Left lung (tissue), 10 donors: Measurements from ENCODE around the gene ABCG1. TPM values are rescaled to one million over a fixed set of nuclear protein-coding genes. Genes with fewer than 3 reads are reported as not detected.

Experiments
- ATAC-seq: fragments of 200-7000 bp; cut with Tn5 transposase; one replicate; pipeline ENCODE4 v1.9.1; 2020; ENCODE audit warnings: moderate library complexity
- DNase-seq, 4 donors: peaks; one replicate each; pipeline ENCODE4 v3.0.0-alpha.2; 2013 to 2020
- H3K27ac ChIP-seq, 2 donors: fragments of 200-600 bp; sonication (generic) in 1 of 2; one replicate each; pipeline versions ENCODE4 v1.5.0 to v1.8.0; 2020 to 2021
- H3K27me3 ChIP-seq, 2 donors: fragments of 200-600 bp; sonication (generic) in 1 of 2; one replicate each; pipeline versions ENCODE4 v1.5.0 to v1.8.0; 2020 to 2021
- H3K36me3 ChIP-seq, 2 donors: fragments of 200-600 bp; sonication (generic) in 1 of 2; one replicate each; pipeline versions ENCODE4 v1.5.0 to v1.8.0; 2020 to 2021
- H3K4me1 ChIP-seq, 2 donors: fragments of 200-600 bp; one replicate each; pipeline ENCODE4 v1.8.0; 2021
- H3K4me3 ChIP-seq, 2 donors: fragments of 200-600 bp; sonication (generic) in 1 of 2; one replicate each; pipeline versions ENCODE4 v1.5.0 to v1.8.0; 2020 to 2021; ENCODE audit warnings: mild to moderate bottlenecking in 1 of 2
- H3K9me3 ChIP-seq, 2 donors: fragments of 200-600 bp; sonication (generic) in 1 of 2; one replicate each; pipeline versions ENCODE4 v1.5.0 to v1.8.0; 2020 to 2021
- intact Hi-C, 2 donors: fragments of 100-400 bp; cut with DNase I; formaldehyde crosslinking; loops; one replicate each; pipeline versions ENCODE4 v1.11.2 to v1.14.2; 2022
- polyA plus RNA-seq, 6 donors: library from polyadenylated mRNA; unstranded; fragments of 120-200 nt; gene quantifications; one replicate each; pipeline ENCODE4 v1.2.1, GENCODE V29; 2013; ENCODE audit not compliant: insufficient read length in 6 of 6
- total RNA-seq, 2 donors: library from RNA; stranded (reverse); fragmentation: NEBNext Ultra II Directional; extraction: Animal tissue kit (Norgen Biotek cat#: 25700); gene quantifications; one replicate each; pipeline ENCODE4 v1.2.1, GENCODE V29; 2021
- TF ChIP-seq, protein P1 (sequence below), 2 donors: fragments of 200-600 bp; sonication (generic) in 1 of 2; IDR thresholded peaks; one replicate each; pipeline versions ENCODE4 v1.5.0 to v1.8.0; 2021; ENCODE audit warnings: antibody characterized with exemption in 2 of 2
- donor health status: DM: no; HTN: yes; CAD: no.
- donor health status: DM: no; HTN: no; CAD: no.

ABCG1 gene
- total and polyA plus RNA-seq, 8 donors, result 6.8 to 53.8 (median 10.5) TPM

- H3K27ac ChIP-seq, result no peak overlapping the region
- intact Hi-C loops, result loop anchor here in 1 of 2 donors (10.0 kb wide), 1 partner anchor 102 kb away; no protein-coding TSS in a partner anchor
- no peak for ATAC-seq
Measured at GRCh38 chr21:42332557-42333317, 113.8 kb downstream of the ABCG1 start.

GRCh38 chr21:42336054-42336453 lies 117.1 kb downstream of the ABCG1 start:
- H3K9me3 ChIP-seq, result peaks cover 0 to 10% of the 10 kb centered on the region in 2 donors
- ATAC-seq, result no peak
- TF ChIP-seq, protein P1, sequence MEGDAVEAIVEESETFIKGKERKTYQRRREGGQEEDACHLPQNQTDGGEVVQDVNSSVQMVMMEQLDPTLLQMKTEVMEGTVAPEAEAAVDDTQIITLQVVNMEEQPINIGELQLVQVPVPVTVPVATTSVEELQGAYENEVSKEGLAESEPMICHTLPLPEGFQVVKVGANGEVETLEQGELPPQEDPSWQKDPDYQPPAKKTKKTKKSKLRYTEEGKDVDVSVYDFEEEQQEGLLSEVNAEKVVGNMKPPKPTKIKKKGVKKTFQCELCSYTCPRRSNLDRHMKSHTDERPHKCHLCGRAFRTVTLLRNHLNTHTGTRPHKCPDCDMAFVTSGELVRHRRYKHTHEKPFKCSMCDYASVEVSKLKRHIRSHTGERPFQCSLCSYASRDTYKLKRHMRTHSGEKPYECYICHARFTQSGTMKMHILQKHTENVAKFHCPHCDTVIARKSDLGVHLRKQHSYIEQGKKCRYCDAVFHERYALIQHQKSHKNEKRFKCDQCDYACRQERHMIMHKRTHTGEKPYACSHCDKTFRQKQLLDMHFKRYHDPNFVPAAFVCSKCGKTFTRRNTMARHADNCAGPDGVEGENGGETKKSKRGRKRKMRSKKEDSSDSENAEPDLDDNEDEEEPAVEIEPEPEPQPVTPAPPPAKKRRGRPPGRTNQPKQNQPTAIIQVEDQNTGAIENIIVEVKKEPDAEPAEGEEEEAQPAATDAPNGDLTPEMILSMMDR (IDR thresholded peaks at IDR 0.05), result no peak
- peaks cover 0 to 9% of the 10 kb centered on the region in 2 donors for H3K4me1 ChIP-seq
- H3K36me3 ChIP-seq, result no peaks in the 10 kb centered on the region
- H3K4me3 ChIP-seq, result no peak overlapping the region
- intact Hi-C loops, result loop anchor here in 1 of 2 donors (10.0 kb wide), 1 partner anchor 99 kb away; no protein-coding TSS in a partner anchor
- no peaks in the 10 kb centered on the region for H3K27me3 ChIP-seq
- no peak overlapping the region for H3K27ac ChIP-seq
- peak in 1 of 4 donors; percentile 19 for DNase-seq

More at GRCh38 chr21:42332557-42333317, 113.8 kb downstream of the ABCG1 start:
- peaks cover 0 to 10% of the 10 kb centered on the region in 2 donors for H3K9me3 ChIP-seq
- H3K4me1 ChIP-seq, result no peaks in the 10 kb centered on the region
- no peak for DNase-seq
- H3K4me3 ChIP-seq, result no peak overlapping the region
- no peaks in the 10 kb centered on the region for H3K27me3 ChIP-seq
- TF ChIP-seq, protein P1 (IDR thresholded peaks at IDR 0.05), result no peak
- H3K36me3 ChIP-seq, result no peaks in the 10 kb centered on the region

DNA sequence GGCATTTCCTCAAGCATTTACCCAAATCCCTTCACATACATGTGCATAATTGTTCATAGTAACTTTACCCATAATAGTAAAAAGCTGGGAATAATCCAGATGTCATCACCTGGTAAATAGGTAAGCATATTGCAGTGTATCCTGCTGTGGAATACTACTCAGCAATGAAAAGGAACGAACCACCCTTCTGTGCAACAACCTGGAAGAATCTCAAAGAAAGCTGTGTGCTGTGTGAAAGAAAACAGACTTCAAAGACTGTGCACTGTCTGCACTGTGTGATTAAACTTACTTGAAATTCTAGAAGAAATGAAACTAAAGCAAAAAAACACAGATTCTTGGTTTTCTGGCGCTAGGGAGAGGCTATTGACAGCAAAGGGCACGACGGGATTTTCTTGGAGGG lies 118.3 kb downstream of the ABCG1 start:
- Histone ChIP-seq H3K4me1 (peaks cover 0 to 9% of the 10 kb centered on the region in 2 donors), H3K27me3 (no peaks in the 10 kb centered on the region), H3K36me3 (no peaks in the 10 kb centered on the region), H3K4me3 (no peak overlapping the region), H3K9me3 (peaks cover 0 to 2% of the 10 kb centered on the region in 2 donors), H3K27ac (no peak overlapping the region)
- TF ChIP-seq, protein P1 (IDR thresholded peaks at IDR 0.05), result no peak
- ATAC-seq, result no peak
- DNase-seq, result no peak
- intact Hi-C loops, result loop anchor here in 1 of 2 donors (10.0 kb wide), 1 partner anchor 98 kb away; no protein-coding TSS in a partner anchor

DNA sequence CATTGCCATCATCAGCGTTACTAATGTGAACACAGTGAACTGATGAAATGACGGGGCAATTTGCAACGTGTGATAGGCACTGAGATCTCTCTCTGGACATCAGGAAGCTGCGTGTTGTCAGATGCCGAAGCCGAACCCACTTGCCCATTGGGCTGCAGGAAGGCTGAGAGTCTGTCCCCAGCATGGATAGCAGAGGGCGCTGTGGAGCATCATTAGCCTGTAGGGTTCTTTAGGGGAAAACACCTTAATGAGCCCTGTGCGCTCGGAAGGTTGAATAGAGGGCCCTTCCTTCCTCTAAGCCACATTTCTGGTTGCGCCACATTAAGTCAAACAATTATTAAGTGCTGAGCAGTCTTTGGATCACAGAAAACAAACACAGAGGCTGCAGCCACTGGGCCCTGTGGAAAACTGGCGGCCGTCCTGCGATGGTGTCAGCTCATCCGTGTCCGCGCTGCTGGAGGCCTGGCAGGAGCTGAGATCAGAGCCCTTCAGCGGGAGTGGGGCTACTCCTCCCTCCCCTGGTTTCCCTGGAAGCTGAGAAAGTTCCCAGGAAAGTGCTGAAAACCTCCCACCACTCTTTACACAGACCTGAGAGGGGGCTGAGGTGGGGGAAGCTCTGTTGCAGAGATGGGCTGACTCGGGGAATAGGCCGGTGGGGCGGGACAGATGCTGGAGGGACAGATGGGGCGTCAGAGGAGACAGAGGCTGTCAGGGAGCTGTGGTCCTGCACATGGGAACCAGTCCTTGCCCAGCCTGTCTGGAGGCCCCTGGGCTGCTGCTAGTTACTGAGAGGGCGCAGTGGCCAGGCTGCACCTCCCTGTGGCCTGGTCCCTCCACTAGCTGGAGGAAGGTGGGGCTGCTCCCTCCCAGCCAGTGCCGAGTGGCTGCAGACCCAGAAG lies 119.1 kb downstream of the ABCG1 start:
- ATAC-seq (peak; percentile 99), DNase-seq (peak; percentile 60 to 89 (median 82))
- Histone ChIP-seq H3K9me3 (no peaks in the 10 kb centered on the region), H3K4me3 (no peak overlapping the region), H3K36me3 (no peaks in the 10 kb centered on the region), H3K4me1 (peaks cover 0 to 9% of the 10 kb centered on the region in 2 donors), H3K27ac (no peak overlapping the region), H3K27me3 (no peaks in the 10 kb centered on the region)
- TF ChIP-seq, protein P1 (IDR thresholded peaks at IDR 0.05), result peak; percentile 45 to 75
- intact Hi-C loops, result loop anchor here in 1 of 2 donors (10.0 kb wide), 1 partner anchor 97 kb away; no protein-coding TSS in a partner anchor
